Measurements from ENCODE around the gene NCKAP5. TPM values are rescaled to one million over a fixed set of nuclear protein-coding genes. Genes with fewer than 3 reads are reported as not detected.

Gene NCKAP5
- total and polyA plus RNA-seq, 9 of the 15 experiments (the other 6 are each of a cell fraction or from before 2014, with no cell fraction given) = not detected

DNA sequence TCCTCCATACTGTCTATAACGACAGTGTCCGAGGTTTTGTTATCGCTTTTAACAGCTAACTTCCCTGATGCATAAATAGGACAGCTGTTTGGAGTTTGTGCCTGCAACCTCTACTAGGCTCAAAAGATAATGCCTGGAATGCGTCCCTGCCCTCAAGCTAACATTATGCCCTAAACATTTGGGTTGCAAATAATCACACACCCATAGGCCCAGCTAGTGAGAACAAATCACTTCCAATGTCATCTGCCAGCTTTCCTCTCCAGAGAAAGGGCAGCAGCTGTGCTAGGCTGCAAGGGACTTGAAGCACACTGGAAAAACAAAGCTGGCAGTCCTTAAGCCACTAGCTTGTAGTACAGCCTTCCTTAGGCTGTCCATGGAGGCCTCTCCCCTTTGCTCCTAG is 696.4 kb downstream of the NCKAP5 start:
- no peak overlapping the region for H3K4me3 ChIP-seq
- H2AFZ ChIP-seq (ENCODE audit: low read depth, low read length) = no peak overlapping the region
- CTCF ChIA-PET (ENCODE audit: low intra/inter-chr PET ratio) = no interaction called here
- ATAC-seq (no peak), DNase-seq (ENCODE audit: extremely low read depth in 1 of 4, low spot score in 3 of 4) (no peak), FAIRE-seq (no peak)
- no peaks in the 10 kb centered on the region for H3K9me1 ChIP-seq (ENCODE audit: control insufficient read depth, insufficient read depth, low read length)
- no peak overlapping the region for H3K27ac ChIP-seq (ENCODE audit: extremely low read depth, low read depth, low read length)
- H3K9ac ChIP-seq (ENCODE audit: insufficient read depth in 1 of 2, low read depth in 2 of 2, low read length in 2 of 2) = no peak overlapping the region
- H3K4me2 ChIP-seq (ENCODE audit: insufficient read depth, low read length) = no peak overlapping the region
- no peaks in the 10 kb centered on the region for H3K36me3 ChIP-seq (ENCODE audit: control insufficient read depth, insufficient read depth, low read length)
- no peaks in the 10 kb centered on the region for H3K9me3 ChIP-seq (replicated peaks; ENCODE audit: control insufficient read depth, insufficient read depth, low read depth, low read length)
- no peaks in the 10 kb centered on the region for H3K79me2 ChIP-seq (ENCODE audit: control insufficient read depth, insufficient read depth, low read length)
- in situ Hi-C loops (cut with MboI) = no loop called here
- BruUV-seq (replicated peaks) = no TSS peak
- no peaks in the 10 kb centered on the region for H3K4me1 ChIP-seq (replicated peaks in 1 of 2; ENCODE audit: control insufficient read depth in 2 of 2, insufficient read depth in 2 of 2, low read length in 2 of 2)
- 0% methylated on average over 4 of the region's 4 CpGs for WGBS (ENCODE audit: insufficient coverage, low coverage, missing lambda C conversion rate)
- no peak for TF ChIP-seq COPS2 (conservative IDR thresholded peaks at IDR 0.05)
- no peak for TF ChIP-seq KDM5B (IDR thresholded peaks at IDR 0.05; ENCODE audit: insufficient replicate concordance, low read depth, low read length)
- intact Hi-C loops (cut with micrococcal nuclease) = no loop called here
- POLR2A ChIA-PET = no interaction called here
- no peaks in the 10 kb centered on the region for H3K27me3 ChIP-seq (ENCODE audit: control insufficient read depth in 2 of 2, insufficient read depth in 2 of 2, low read length in 2 of 2)
- no peaks in the 10 kb centered on the region for H4K20me1 ChIP-seq (replicated peaks; ENCODE audit: control insufficient read depth, insufficient read depth, low read length)

DNA sequence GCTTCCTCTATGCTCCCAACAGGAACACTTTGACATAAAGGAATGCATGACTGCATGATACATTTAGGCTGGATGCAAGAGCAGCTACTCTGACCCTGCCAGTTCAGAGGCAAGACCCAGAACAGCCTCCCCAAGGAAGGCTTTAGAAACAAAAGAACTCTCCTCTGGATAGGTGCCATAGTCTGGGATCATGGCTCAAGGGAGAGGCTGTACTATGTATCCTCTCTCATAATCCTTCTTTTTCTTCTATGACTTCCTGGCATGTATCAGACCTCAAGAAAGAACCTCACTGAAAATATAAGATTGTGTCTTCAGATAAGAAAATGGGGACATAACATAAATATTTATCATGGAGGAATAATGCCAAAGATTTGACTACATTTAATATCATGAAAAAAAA is 704.3 kb downstream of the NCKAP5 start:
- intact Hi-C loops (cut with micrococcal nuclease) = no loop called here
- Histone ChIP-seq H3K4me2 (ENCODE audit: insufficient read depth, low read length) (no peak overlapping the region), H3K9ac (ENCODE audit: insufficient read depth in 1 of 2, low read depth in 2 of 2, low read length in 2 of 2) (no peak overlapping the region), H3K27ac (ENCODE audit: extremely low read depth, low read depth, low read length) (no peak overlapping the region), H3K9me3 (replicated peaks; ENCODE audit: control insufficient read depth, insufficient read depth, low read depth, low read length) (no peaks in the 10 kb centered on the region), H3K79me2 (ENCODE audit: control insufficient read depth, insufficient read depth, low read length) (no peaks in the 10 kb centered on the region), H3K4me1 (replicated peaks in 1 of 2; ENCODE audit: control insufficient read depth in 2 of 2, insufficient read depth in 2 of 2, low read length in 2 of 2) (no peaks in the 10 kb centered on the region), H3K27me3 (ENCODE audit: control insufficient read depth in 2 of 2, insufficient read depth in 2 of 2, low read length in 2 of 2) (no peaks in the 10 kb centered on the region), H3K9me1 (ENCODE audit: control insufficient read depth, insufficient read depth, low read length) (no peaks in the 10 kb centered on the region), H3K4me3 (no peak overlapping the region), H4K20me1 (replicated peaks; ENCODE audit: control insufficient read depth, insufficient read depth, low read length) (no peaks in the 10 kb centered on the region), H2AFZ (ENCODE audit: low read depth, low read length) (no peak overlapping the region), H3K36me3 (ENCODE audit: control insufficient read depth, insufficient read depth, low read length) (no peaks in the 10 kb centered on the region)
- in situ Hi-C loops (cut with MboI) = no loop called here
- no peak for FAIRE-seq
- BruUV-seq (replicated peaks) = no TSS peak
- POLR2A ChIA-PET = no interaction called here
- CTCF ChIA-PET (ENCODE audit: low intra/inter-chr PET ratio) = no interaction called here
- no peak for DNase-seq (ENCODE audit: extremely low read depth in 1 of 4, low spot score in 3 of 4)
- no peak for ATAC-seq
- TF ChIP-seq ILF3 (IDR thresholded peaks at IDR 0.05; ENCODE audit: borderline replicate concordance) (no peak), DACH1 (IDR thresholded peaks at IDR 0.05; ENCODE audit: partially characterized antibody) (no peak), SAFB (IDR thresholded peaks at IDR 0.05; ENCODE audit: borderline replicate concordance, low read depth, low read length) (no peak), RHOXF2B (CRISPR knock-in tag; conservative IDR thresholded peaks at IDR 0.05) (no peak), JUND (IDR thresholded peaks at IDR 0.05; ENCODE audit: borderline replicate concordance, low read depth, low read length) (no peak), JUND (tag; IDR thresholded peaks at IDR 0.05; ENCODE audit: borderline replicate concordance, low read depth, low read length) (no peak), ERF (CRISPR knock-in tag; IDR thresholded peaks at IDR 0.05) (no peak), SETDB1 (IDR thresholded peaks at IDR 0.05; ENCODE audit: low read length) (no peak), PYGO2 (tag; IDR thresholded peaks at IDR 0.05) (no peak), NCOA1 (IDR thresholded peaks at IDR 0.05; ENCODE audit: low read depth) (no peak), TCFL5 (CRISPR knock-in tag; conservative IDR thresholded peaks at IDR 0.05) (no peak), ZNF316 (IDR thresholded peaks at IDR 0.05) (no peak), RBBP5 (IDR thresholded peaks at IDR 0.05; ENCODE audit: borderline replicate concordance, insufficient read depth, low read length, poor library complexity, severe bottlenecking) (no peak)
- TF ChIP-seq, protein P1, sequence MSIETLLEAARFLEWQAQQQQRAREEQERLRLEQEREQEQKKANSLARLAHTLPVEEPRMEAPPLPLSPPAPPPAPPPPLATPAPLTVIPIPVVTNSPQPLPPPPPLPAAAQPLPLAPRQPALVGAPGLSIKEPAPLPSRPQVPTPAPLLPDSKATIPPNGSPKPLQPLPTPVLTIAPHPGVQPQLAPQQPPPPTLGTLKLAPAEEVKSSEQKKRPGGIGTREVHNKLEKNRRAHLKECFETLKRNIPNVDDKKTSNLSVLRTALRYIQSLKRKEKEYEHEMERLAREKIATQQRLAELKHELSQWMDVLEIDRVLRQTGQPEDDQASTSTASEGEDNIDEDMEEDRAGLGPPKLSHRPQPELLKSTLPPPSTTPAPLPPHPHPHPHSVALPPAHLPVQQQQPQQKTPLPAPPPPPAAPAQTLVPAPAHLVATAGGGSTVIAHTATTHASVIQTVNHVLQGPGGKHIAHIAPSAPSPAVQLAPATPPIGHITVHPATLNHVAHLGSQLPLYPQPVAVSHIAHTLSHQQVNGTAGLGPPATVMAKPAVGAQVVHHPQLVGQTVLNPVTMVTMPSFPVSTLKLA (conservative IDR thresholded peaks at IDR 0.05) = no peak
- TF ChIP-seq, protein P2, sequence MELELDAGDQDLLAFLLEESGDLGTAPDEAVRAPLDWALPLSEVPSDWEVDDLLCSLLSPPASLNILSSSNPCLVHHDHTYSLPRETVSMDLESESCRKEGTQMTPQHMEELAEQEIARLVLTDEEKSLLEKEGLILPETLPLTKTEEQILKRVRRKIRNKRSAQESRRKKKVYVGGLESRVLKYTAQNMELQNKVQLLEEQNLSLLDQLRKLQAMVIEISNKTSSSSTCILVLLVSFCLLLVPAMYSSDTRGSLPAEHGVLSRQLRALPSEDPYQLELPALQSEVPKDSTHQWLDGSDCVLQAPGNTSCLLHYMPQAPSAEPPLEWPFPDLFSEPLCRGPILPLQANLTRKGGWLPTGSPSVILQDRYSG (tag; conservative IDR thresholded peaks at IDR 0.05; ENCODE audit: low read depth) = no peak

All from K562 (cell line).